Coronary artery (tissue), 2 donors: ENCODE data around the gene SLC66A3.
A peak's percentile ranks its signal among the peaks of the same experiment; 100 is the strongest.

Experiments used
- DNase-seq: peaks from one replicate; pipeline ENCODE4 v3.0.0-alpha.2; 2017; ENCODE audit warnings: low spot score
- H3K27ac ChIP-seq, 2 donors: fragments of 200-600 bp; sonication (generic); one replicate each; pipeline ENCODE4 v1.5.1; 2016 to 2019
- H3K4me3 ChIP-seq: fragments of 200-600 bp; sonication (generic); 2 replicates; pipeline ENCODE4 v1.5.1; 2016; ENCODE audit warnings: mild to moderate bottlenecking, moderate library complexity
- CTCF ChIP-seq: fragments of 200-600 bp; sonication (generic); IDR thresholded peaks from one replicate; pipeline ENCODE4 v1.5.1; 2019; ENCODE audit warnings: antibody characterized with exemption

SLC66A3 gene

GRCh38 chr2:11128243-11128951 is 26.9 kb upstream of the SLC66A3 start:
- no peak overlapping the region for H3K27ac ChIP-seq
- H3K4me3 ChIP-seq, result no peak overlapping the region
- TF ChIP-seq CTCF, result no peak
- DNase-seq, result no peak

GRCh38 chr2:11129598-11130449 is 25.4 kb upstream of the SLC66A3 start:
- H3K4me3 ChIP-seq, result peak overlapping the region; percentile 63
- no peak overlapping the region for H3K27ac ChIP-seq
- no peak for DNase-seq
- TF ChIP-seq CTCF, result no peak

GRCh38 chr2:11131166-11131920 is 23.9 kb upstream of the SLC66A3 start:
- DNase-seq, result no peak
- H3K4me3 ChIP-seq, result no peak overlapping the region
- TF ChIP-seq CTCF, result no peak
- H3K27ac ChIP-seq, result no peak overlapping the region

GRCh38 chr2:11132036-11132671 is 23.1 kb upstream of the SLC66A3 start:
- no peak for TF ChIP-seq CTCF
- H3K27ac ChIP-seq, result no peak overlapping the region
- peak overlapping the region; percentile 83 for H3K4me3 ChIP-seq
- no peak for DNase-seq

- DNase-seq, result no peak
- TF ChIP-seq CTCF, result no peak
- Histone ChIP-seq H3K4me3 (peak overlapping the region; percentile 83), H3K27ac (no peak overlapping the region)
Observed at GRCh38 chr2:11133238-11133935, 21.9 kb upstream of the SLC66A3 start.

GRCh38 chr2:11133936-11134320 is 21.3 kb upstream of the SLC66A3 start:
- TF ChIP-seq CTCF, result no peak
- no peak overlapping the region for H3K27ac ChIP-seq
- no peak for DNase-seq
- peak overlapping the region; percentile 83 for H3K4me3 ChIP-seq
